ENCODE results near the gene PSEN2. TPM values are rescaled to one million over a fixed set of nuclear protein-coding genes. Genes with fewer than 3 reads are reported as not detected.

The PSEN2 gene
- total and polyA plus RNA-seq, 2 of the 8 experiments (the other 6 are each of a cell fraction or from before 2014, with no cell fraction given), result 22.9 to 29.0 TPM

DNA sequence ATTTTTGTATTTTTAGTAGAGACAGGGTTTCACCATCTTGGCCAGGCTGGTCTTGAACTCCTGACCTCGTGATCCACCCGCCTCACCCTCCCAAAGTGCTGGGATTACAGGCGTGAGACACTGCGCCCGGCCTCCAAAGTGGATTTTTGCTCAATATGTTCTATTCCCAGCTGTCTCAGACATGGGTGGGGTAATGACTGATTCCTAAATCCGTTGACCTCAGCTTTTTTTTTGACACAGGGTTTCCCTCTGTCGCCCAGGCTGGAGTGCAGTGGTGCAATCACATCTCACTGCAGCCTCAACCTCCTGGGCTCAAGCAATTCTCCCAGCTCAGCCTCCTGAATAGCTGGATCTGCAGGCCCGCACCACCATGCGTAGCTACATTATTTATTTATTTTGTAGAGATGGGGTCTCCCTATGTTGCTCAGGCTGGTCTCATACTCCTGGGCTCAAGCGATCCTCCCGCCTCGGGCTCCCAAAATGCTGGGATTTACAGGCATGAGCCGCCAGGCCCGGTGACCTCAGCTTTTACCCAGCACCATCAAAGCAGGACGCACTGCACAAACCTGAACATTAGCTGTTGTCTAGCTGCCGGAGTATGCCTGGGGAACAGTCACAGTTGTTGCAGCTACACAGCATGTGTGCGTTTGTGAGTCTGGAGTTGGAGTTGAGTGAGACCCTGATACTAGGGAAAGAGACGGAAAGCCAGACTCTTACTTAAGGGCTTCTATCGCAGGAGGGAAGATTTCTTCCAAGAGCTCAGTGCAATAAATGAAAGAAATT, 43.7 kb upstream of the PSEN2 start:
- H3K23ac ChIP-seq (ENCODE audit: insufficient read length), result no peak overlapping the region
- H2AFZ ChIP-seq (ENCODE audit: low read length), result 0 out of 2 replicates have a peak overlapping the region, but pooled peaks have one; percentile 34
- 94% methylated on average over 19 of the region's 19 CpGs; no CpG with 5 or more reads in 1 of the 2 experiments for WGBS, 2 experiments (ENCODE audit: extremely low coverage in 1 of 2, insufficient coverage in 1 of 2, insufficient read length in 1 of 2, insufficient replicate concordance in 2 of 2, low coverage in 1 of 2, low lambda C conversion rate in 2 of 2, missing lambda C conversion rate in 1 of 2)

More for the DNA sequence above, 43.7 kb upstream of the PSEN2 start:
- H3K36me3 ChIP-seq (ENCODE audit: control insufficient read depth in 2 of 4, insufficient read depth in 4 of 4, low read length in 3 of 4), result no peaks in the 10 kb centered on the region
- no peaks in the 10 kb centered on the region for H3K79me2 ChIP-seq (ENCODE audit: control insufficient read depth in 1 of 2, insufficient read depth in 2 of 2, low read length in 2 of 2)
- no peak for TF ChIP-seq SRF (IDR thresholded peaks at IDR 0.05; ENCODE audit: low read depth, low read length)
- no peak for TF ChIP-seq RFX5 (IDR thresholded peaks at IDR 0.05; ENCODE audit: borderline replicate concordance, low read depth, low read length)
- no peak for TF ChIP-seq TCF12 (IDR thresholded peaks at IDR 0.05; ENCODE audit: low read depth, low read length)
- TF ChIP-seq POLR2AphosphoS5 (IDR thresholded peaks at IDR 0.05; ENCODE audit: low read depth, low read length), result no peak
- no peak overlapping the region for H2BK120ac ChIP-seq (replicated peaks; ENCODE audit: low read depth, low read length)
- no peak overlapping the region for H3K4ac ChIP-seq (replicated peaks; ENCODE audit: insufficient read length, low read depth, low read length)
- no peak overlapping the region for H3K18ac ChIP-seq (ENCODE audit: extremely low read depth, low read length)
- H4K5ac ChIP-seq (ENCODE audit: insufficient read length, low read depth, low read length), result no peak overlapping the region
- no peak overlapping the region for H2AK5ac ChIP-seq (ENCODE audit: low read depth, low read length)
- FAIRE-seq (no peak), DNase-seq (ENCODE audit: low read depth in 1 of 2, low spot score in 2 of 2) (no peak)
- no peaks in the 10 kb centered on the region for H3K79me1 ChIP-seq (ENCODE audit: low read depth, low read length)
- H2BK15ac ChIP-seq (ENCODE audit: low read length), result 0 out of 2 replicates have a peak overlapping the region, but pooled peaks have one; percentile 19
- no peak overlapping the region for H2BK5ac ChIP-seq (ENCODE audit: low read depth, low read length)
- no peak overlapping the region; a peak in 1 of 4 replicates for H3K4me2 ChIP-seq (ENCODE audit: insufficient read depth in 1 of 2, low read depth in 2 of 2, low read length in 2 of 2)
- H4K91ac ChIP-seq (replicated peaks; ENCODE audit: insufficient read length, low read length), result no peak overlapping the region
- H3K9ac ChIP-seq (replicated peaks in 1 of 4; ENCODE audit: extremely low read depth in 1 of 4, low read depth in 3 of 4, low read length in 3 of 4), result no peak overlapping the region
- ChIA-PET POLR2A (ENCODE audit: partially characterized antibody) (interaction anchor here (0.6 kb wide), 1 partner anchor 39 kb away, joined by 5 read pairs; no protein-coding TSS in a partner anchor), CTCF (ENCODE audit: partially characterized antibody) (interaction anchor here (0.8 to 8.6 kb wide), 24 partner anchors 9 to 471 kb away, joined by 3 to 184 read pairs (median 4); no protein-coding TSS in a partner anchor)
- H4K20me1 ChIP-seq (replicated peaks in 1 of 2; ENCODE audit: control insufficient read depth in 1 of 2, insufficient read depth in 2 of 2, low read length in 2 of 2), result no peaks in the 10 kb centered on the region
- no peaks in the 10 kb centered on the region for H3K9me3 ChIP-seq (ENCODE audit: insufficient read depth in 2 of 2, low read depth in 1 of 2, low read length in 1 of 2)
- H3K27ac ChIP-seq (ENCODE audit: low read depth, low read length), result no peak overlapping the region
- H3K27me3 ChIP-seq (replicated peaks in 1 of 4; ENCODE audit: control insufficient read depth in 3 of 4, extremely low read depth in 1 of 4, insufficient read depth in 3 of 4, low read length in 3 of 4), result no peaks in the 10 kb centered on the region
- no peak overlapping the region for H3K14ac ChIP-seq (ENCODE audit: insufficient read length)
- no peaks in the 10 kb centered on the region; a peak in 2 of 7 replicates for H3K4me1 ChIP-seq (replicated peaks in 1 of 4; ENCODE audit: control insufficient read depth in 3 of 4, insufficient read depth in 4 of 4, low read length in 3 of 4)
- 0 out of 2 replicates have a peak overlapping the region, but pooled peaks have one; percentile 4 for H2BK12ac ChIP-seq (ENCODE audit: low read depth, low read length)
- H3K4me3 ChIP-seq (ENCODE audit: extremely low read depth in 1 of 4, insufficient read depth in 2 of 4, low read depth in 3 of 4, low read length in 4 of 4), result no peak overlapping the region
- H2BK20ac ChIP-seq (ENCODE audit: low read length), result no peak overlapping the region
- H4K8ac ChIP-seq (ENCODE audit: extremely low read depth, insufficient read depth, low read length), result no peak overlapping the region
- H3K23me2 ChIP-seq (ENCODE audit: low read depth, low read length), result no peaks in the 10 kb centered on the region
- no peak overlapping the region for H3K56ac ChIP-seq (replicated peaks; ENCODE audit: insufficient read length, low read depth, low read length)
